ENCODE measurements around the gene TMTC1. TPM values are rescaled to one million over a fixed set of nuclear protein-coding genes. Genes with fewer than 3 reads are reported as not detected.

TMTC1 gene
- total RNA-seq, 1 experiment from 2014 or later, result 4.8 TPM

DNA sequence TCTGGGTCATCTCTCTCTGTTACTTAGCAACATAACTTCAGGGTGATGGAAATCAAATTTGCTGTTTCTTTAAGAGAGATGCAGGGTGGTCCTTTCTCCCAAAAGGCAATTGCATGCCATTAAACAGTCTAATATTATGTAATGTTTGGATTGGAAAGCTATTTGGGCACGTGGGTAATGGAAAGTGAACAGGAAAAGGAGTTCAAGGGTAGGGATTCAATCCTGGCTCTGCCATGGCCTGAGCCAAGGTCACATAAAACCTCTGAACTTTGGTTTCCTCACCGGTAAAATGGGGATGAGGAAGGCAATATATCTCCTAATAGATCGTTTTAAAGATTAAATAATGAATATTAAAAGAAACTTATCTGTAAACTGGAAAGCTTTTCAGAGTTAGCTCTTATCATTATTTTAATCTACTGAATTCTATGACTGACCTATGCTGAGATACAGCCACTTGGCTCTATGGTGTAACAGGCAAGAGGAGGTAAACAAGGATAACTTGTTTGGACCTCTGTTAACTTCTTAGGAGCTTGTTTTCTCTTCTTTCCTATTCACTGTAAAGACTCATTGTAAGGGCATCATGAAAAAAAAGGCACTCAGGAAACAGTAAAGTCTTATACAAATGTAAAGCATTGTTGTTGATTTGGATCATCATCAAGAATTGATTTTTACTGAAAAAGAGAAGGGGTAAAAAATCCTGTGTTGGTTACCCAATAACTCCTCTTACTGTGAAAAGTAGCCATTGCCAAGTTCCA lies 230.6 kb downstream of the TMTC1 start:
- no peak overlapping the region for H3K4me3 ChIP-seq
- TF ChIP-seq EZH2 (IDR thresholded peaks at IDR 0.05; ENCODE audit: low read depth) (no peak), CTCF (conservative IDR thresholded peaks at IDR 0.05) (no peak)
- POLR2A ChIA-PET (ENCODE audit: unreplicated experiment), result no interaction called here
- H3K27me3 ChIP-seq (ENCODE audit: insufficient read depth, low read depth), result no peaks in the 10 kb centered on the region
- H4K20me1 ChIP-seq (ENCODE audit: insufficient read depth), result no peaks in the 10 kb centered on the region
- H3K27ac ChIP-seq, result no peak overlapping the region
- H3K9me3 ChIP-seq (ENCODE audit: insufficient read depth, low read depth), result no peaks in the 10 kb centered on the region
- no peaks in the 10 kb centered on the region for H3K79me2 ChIP-seq (ENCODE audit: low read depth)
- H3K4me1 ChIP-seq (replicated peaks; ENCODE audit: insufficient read depth), result no peaks in the 10 kb centered on the region
- BruUV-seq (replicated peaks), result no TSS peak
- no peaks in the 10 kb centered on the region for H3K9me2 ChIP-seq (ENCODE audit: insufficient read depth)
- no peak for DNase-seq
- H2AFZ ChIP-seq, result no peak overlapping the region
- H3K36me3 ChIP-seq (ENCODE audit: low read depth), result no peaks in the 10 kb centered on the region
- CTCF ChIA-PET, result no interaction called here
- intact Hi-C loops (cut with micrococcal nuclease; ENCODE audit: unreplicated experiment), result loop anchor here (5.0 to 10.0 kb wide), 2 partner anchors 232 to 1254 kb away; partner anchors contain the start of gene TMTC1
- no peaks in the 10 kb centered on the region for H3F3A ChIP-seq (ENCODE audit: insufficient read depth, low read depth)
- no peak overlapping the region for H3K4me2 ChIP-seq

DNA sequence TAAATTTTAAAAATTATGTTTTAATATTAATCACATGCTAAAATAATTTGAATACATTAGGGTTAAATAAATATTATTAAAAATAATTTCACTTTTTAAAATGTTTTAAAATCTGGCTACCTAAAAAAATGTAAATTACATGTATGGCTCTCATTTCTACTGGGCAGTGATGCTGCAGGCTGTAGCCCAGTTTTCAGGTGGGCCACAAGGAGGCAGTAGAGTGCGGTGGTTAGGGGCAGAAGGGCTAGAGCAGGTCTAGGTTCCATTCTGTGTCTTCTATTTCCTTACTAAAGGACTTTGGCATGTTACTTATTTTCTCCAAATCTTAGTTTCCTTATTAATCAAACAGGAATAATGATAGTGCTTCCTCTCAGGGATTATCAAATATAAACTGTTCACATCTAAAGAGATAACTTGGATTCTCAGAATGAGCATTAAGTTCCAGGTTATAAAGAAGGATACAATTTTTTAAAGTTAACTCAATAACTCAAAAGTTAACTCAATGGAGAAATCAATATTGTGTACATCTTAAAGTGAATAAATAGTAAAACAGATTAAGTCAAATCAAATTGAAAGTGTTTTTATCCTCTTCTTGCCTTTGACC lies 231.3 kb downstream of the TMTC1 start:
- Histone ChIP-seq H2AFZ (no peak overlapping the region), H3F3A (ENCODE audit: insufficient read depth, low read depth) (no peaks in the 10 kb centered on the region), H3K9me3 (ENCODE audit: insufficient read depth, low read depth) (no peaks in the 10 kb centered on the region), H3K27ac (no peak overlapping the region), H3K4me3 (no peak overlapping the region), H3K27me3 (ENCODE audit: insufficient read depth, low read depth) (no peaks in the 10 kb centered on the region), H3K4me2 (no peak overlapping the region), H3K4me1 (replicated peaks; ENCODE audit: insufficient read depth) (no peaks in the 10 kb centered on the region), H3K79me2 (ENCODE audit: low read depth) (no peaks in the 10 kb centered on the region), H3K36me3 (ENCODE audit: low read depth) (no peaks in the 10 kb centered on the region), H3K9me2 (ENCODE audit: insufficient read depth) (no peaks in the 10 kb centered on the region), H4K20me1 (ENCODE audit: insufficient read depth) (no peaks in the 10 kb centered on the region)
- intact Hi-C loops (cut with micrococcal nuclease; ENCODE audit: unreplicated experiment), result loop anchor here (5.0 to 10.0 kb wide), 2 partner anchors 232 to 1255 kb away; partner anchors contain the start of gene TMTC1
- TF ChIP-seq CTCF (conservative IDR thresholded peaks at IDR 0.05) (peak; percentile 92), EZH2 (IDR thresholded peaks at IDR 0.05; ENCODE audit: low read depth) (no peak)
- POLR2A ChIA-PET (ENCODE audit: unreplicated experiment), result no interaction called here
- CTCF ChIA-PET, result no interaction called here
- peak; percentile 36 to 60 for DNase-seq
- no TSS peak for BruUV-seq (replicated peaks)

- H3K79me2 ChIP-seq (ENCODE audit: low read depth), result no peaks in the 10 kb centered on the region
- H3K4me2 ChIP-seq, result no peak overlapping the region
- no peak for TF ChIP-seq CTCF (conservative IDR thresholded peaks at IDR 0.05)
- no peak for TF ChIP-seq EZH2 (IDR thresholded peaks at IDR 0.05; ENCODE audit: low read depth)
- H3K36me3 ChIP-seq (ENCODE audit: low read depth), result no peaks in the 10 kb centered on the region
- no peak for DNase-seq
- intact Hi-C loops (cut with micrococcal nuclease; ENCODE audit: unreplicated experiment), result loop anchor here (5.0 to 10.0 kb wide), 2 partner anchors 233 to 1255 kb away; partner anchors contain the start of gene TMTC1
- POLR2A ChIA-PET (ENCODE audit: unreplicated experiment), result interaction anchor here (0.6 kb wide), 1 partner anchor 168 kb away, joined by 3 read pairs; no protein-coding TSS in a partner anchor
- no TSS peak for BruUV-seq (replicated peaks)
- no peaks in the 10 kb centered on the region for H4K20me1 ChIP-seq (ENCODE audit: insufficient read depth)
- no peak overlapping the region for H2AFZ ChIP-seq
- no peak overlapping the region for H3K27ac ChIP-seq
- no peaks in the 10 kb centered on the region for H3K9me2 ChIP-seq (ENCODE audit: insufficient read depth)
- H3K9me3 ChIP-seq (ENCODE audit: insufficient read depth, low read depth), result no peaks in the 10 kb centered on the region
- no peaks in the 10 kb centered on the region for H3F3A ChIP-seq (ENCODE audit: insufficient read depth, low read depth)
- no peaks in the 10 kb centered on the region for H3K27me3 ChIP-seq (ENCODE audit: insufficient read depth, low read depth)
- CTCF ChIA-PET, result interaction anchor here (0.6 kb wide), 1 partner anchor 201 kb away, joined by 3 read pairs; no protein-coding TSS in a partner anchor
- no peaks in the 10 kb centered on the region for H3K4me1 ChIP-seq (replicated peaks; ENCODE audit: insufficient read depth)
- no peak overlapping the region for H3K4me3 ChIP-seq
Observed at GRCh38 chr12:29551812-29552211, 231.9 kb downstream of the TMTC1 start.
